ENCODE data around the gene FBLN2. TPM values are rescaled to one million over a fixed set of nuclear protein-coding genes. Genes with fewer than 3 reads are reported as not detected.
"Not testable (repeated sequence)": the region's sequence is repeated elsewhere in the genome, so short reads cannot be mapped to it uniquely, and the experiment has no call there.

FBLN2 gene
- total RNA-seq, 1 donor from 2014 or later, result 9.4 TPM

DNA sequence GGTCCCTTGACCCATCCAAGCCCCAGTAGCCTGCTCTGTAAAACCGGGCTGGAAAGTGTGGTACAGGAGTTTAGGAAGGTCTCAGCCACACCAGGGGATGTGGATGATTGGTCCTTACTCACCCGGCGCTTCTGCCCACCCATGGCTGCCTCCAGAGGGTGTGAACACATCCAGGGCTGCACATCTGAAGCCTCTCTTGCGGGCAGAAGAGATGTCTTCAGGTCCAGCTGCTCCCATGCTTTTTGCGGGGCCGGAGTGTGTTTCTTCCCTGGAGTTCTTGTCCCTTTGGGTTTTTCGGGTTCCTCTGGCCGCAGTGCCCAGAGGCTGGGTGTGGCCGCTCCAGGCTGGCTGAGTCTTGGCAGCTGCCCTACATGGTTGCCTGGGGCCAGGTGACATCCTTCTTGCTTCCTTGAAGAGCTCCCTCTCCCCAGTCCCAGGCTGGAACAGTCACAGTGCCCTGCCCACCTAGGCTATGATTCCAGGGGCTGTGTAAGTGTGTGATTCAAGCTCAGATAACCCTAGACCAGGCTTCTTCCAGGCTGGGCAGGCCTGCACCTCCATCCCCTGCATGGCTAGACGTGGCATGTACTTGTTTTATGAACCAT lies 34.9 kb upstream of the FBLN2 start:
- DNase-seq (ENCODE audit: low read depth), result no peak

DNA sequence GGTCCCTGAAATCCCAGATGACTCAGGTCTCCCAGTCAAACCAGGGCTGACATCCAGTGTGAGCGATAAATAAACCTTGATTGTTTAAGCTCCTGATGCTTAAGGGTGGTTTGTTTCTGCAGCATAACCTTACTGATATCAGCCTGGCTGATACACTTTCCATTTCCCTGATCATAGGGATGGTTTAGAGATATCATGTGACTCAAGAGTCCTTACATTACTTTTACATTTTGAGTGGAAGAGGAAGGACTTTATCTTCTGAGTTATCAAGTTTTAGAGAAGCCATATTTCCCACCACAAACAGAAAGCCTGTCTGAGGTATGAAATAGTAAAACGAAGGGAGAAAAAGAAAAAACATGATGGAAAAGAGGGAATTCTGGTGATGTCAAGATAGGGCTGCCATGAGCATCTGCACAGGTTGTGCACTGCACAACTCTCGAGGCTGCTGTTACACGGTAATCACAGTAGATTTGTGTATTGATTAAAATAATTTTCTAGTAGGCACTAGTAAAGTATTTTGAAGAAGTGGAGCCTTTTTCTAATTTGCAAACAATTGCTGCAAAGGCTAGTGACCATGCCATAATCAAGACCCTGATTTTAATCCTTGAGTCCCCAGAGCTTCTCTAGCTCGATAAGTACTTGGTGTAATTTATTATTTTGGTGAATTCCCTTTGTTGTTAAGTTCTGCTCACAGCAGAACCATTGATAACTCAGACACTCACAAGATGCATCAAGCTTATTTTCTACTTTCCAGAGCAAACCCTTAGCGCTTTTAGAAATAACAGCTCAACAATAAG lies 34.1 kb upstream of the FBLN2 start:
- DNase-seq (ENCODE audit: low read depth), result no peak

DNA sequence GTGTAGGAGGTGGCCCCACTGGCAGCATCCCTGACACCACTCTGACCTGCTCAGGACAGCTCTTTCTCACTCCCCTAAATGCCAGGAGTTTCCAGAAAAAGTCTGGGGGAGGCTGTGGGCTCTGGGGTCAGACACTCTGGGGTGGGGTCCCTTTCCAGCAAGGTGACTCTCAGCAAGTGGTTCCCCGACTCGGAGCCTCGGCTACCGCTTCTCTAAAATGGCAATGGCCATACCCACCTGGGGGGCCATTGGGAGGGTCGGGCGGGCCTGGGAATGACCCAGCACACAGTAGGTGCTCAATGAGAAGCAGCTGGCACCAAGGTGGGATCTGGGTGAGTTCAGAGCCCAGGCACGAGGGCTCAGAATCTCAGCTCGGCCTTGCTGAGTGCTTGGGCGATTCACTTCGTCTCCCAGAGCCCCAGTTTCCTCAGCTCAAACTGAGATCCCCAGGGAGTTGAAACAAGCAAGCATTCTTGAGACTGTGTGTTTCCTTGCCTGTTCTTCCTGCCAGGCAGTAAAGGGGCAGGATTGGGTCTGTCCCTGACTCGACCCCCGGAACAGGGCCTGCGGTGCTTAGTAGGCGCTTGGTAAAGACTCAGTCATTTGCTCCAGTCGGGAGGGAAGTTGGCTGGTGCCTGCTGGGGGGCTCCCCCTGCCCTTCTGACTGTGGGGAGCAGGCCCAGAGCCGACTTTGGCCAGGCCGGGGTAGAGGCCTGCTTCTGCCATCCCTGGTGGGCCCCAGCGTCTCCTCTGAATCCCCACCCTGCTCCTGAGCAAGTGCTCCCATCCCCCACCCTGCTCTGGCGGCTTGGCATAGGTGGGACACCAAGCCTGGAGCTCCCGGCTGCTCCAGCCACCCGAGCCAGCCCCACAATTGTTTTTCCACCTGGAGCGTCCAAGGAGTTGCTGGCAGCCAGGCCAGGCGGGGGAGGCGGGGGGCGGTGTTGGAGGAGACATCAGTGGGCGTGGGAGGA lies 32.9 kb upstream of the FBLN2 start:
- no peak for DNase-seq (ENCODE audit: low read depth)

DNA sequence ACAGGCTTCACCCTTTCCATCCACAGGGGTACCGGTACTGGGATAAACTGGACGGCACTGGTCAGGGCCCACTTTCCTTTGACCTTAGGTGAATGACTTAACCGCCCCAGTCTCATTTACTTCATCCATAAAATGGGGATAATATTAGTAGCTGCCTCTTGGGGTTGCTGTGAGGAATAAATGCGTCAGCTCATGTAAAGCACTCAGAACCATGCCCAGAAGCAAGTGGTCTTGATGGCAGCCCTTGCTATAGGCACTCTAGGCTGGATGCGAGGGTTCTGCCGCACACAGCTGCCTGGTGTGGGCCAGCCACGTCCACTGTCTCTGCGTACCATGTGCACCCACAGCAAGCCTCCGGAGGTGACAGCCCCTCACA lies 32.2 kb upstream of the FBLN2 start:
- no peak for DNase-seq (ENCODE audit: low read depth)

DNA sequence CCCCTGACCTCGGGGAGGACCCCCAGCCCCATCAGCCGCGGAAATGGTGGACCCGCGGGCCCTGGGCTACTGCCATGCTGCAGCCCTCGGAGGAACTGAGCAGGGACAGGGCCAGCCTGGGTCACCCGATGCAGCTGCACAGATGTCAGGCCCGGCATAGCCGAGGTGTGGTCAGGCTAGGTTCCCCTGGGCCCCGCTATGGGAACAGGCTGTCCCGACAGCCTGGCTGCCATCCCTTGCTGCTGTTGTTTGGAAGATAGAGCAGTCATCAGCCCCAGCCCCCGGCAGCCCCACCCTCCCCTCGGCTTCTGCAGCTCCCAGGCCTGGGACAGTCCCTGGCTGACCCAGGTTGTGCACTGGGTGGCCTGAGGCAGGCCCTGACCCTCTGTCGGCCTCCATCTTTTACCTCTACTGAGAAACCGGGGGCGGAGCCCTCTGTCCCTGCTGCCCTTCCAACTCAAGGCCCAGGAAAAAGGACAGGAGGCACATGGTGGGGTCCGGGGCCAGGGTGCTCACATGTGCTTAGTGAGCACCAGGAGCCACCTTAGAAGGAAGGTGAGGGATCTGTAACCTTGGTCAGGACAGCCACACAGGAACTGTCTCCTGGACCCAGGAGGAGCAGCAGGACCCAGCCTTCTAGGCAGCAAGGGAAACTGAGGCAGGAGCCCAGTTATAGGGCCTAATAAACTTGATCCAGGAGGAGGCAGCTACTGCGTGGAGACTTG lies 31.5 kb upstream of the FBLN2 start:
- DNase-seq (ENCODE audit: low read depth), result no peak

DNA sequence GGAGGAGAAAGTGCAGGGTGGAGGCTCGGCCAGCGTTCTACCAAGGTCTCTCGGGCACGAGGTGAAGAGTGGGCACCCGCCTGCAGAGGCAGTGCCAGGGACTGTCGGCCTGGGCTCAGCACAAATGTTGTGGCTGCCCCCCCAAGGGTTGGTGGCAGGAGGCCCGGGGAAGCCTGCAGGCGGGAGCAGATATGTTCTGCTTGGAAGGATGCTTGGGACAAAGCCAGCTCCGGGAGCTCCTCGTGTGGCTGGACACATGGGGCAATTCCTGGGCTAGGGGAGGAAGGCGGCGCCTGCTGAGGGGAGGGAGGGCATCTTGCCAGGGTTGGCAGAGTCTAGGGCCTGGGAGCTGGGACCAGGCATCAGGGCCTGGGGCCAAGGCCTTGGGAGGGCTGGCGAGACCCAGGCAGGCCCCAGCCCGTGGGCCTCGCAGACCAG lies 30.4 kb upstream of the FBLN2 start:
- DNase-seq (ENCODE audit: low read depth), result peak; percentile 28

DNA sequence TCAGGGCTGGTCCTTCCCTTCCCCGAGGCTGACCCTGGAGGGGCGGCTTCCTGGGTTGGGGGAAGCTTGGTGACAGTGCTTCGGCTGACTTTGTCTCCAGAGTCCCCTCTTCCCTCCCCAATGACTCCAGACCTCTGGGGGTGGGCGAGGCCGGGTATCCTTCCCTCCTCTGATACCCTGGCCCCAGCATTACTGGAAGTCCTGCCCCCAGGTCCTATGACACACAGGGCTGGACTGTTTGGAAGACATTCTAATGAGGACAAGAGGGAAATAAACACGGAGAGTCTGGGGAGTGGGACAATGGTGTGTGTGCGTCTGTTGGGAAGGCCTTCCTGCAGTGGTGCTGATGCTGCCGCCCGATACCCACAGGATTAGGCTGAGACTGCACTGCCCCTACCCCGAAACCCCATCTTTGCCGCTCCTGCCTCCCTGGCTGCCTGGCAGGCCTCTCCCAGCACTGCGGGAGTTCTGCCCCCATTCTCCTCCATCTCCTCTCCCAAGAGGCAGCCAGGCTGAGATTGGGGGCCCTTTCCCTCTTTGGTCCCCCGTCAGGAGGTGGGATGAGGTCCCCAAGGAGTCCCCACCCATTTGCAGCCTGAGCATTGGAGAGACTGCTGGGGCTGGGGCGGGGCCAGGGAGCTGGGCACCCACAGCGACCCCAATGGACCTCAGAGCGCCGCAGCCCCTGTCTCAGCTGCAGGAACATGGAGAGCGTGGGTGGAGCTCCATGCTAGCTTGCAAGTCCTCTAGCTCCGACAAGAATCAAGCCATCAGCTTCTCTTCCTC lies 29.7 kb upstream of the FBLN2 start:
- no peak for DNase-seq (ENCODE audit: low read depth)

DNA sequence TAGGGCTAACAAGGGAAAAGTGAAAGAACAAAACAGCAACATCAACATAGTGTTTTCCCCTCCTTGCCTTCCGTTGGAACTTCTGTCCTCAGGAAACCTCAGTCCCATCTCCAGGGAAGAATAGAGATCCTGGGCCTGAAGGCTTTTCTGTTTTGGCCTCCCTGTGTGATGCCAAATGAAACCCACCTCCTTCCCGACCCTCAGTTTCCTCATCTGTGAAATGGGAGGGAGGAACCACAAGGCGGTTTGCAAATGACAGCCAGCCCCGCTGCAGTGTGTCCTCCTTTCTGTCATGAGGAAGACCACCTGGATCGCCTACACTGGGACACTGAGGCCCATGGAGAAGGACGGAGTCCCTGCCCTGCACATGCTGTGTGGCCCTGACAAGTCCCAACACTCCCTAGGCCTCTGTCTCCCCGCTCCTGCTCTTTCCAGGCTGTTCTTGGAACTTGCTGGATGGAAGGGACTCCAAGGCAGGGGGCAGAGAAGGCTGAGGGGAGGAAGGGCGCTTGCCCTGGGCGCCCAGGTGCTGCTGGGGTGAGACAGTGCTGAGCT lies 28.5 kb upstream of the FBLN2 start:
- DNase-seq (ENCODE audit: low read depth), result no peak

DNA sequence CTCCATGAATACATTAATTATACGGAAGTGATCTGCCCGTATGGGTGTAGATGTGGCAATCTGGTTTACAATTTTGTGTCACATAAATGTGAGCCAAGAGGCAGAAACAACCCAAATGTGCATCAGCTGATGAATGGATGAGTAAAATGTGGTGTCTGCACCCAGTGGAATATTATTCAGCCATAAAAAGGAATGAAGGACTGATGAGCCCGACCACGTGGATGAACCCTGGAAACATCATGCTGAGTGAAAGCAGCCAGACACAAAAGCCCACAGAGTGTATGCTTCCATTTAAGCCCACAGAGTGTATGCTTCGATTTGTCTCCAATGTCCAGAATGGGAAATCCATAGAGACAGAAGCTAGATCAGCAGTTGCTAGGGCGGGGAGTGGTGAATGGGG lies 27.6 kb upstream of the FBLN2 start:
- no peak for DNase-seq (ENCODE audit: low read depth)

DNA sequence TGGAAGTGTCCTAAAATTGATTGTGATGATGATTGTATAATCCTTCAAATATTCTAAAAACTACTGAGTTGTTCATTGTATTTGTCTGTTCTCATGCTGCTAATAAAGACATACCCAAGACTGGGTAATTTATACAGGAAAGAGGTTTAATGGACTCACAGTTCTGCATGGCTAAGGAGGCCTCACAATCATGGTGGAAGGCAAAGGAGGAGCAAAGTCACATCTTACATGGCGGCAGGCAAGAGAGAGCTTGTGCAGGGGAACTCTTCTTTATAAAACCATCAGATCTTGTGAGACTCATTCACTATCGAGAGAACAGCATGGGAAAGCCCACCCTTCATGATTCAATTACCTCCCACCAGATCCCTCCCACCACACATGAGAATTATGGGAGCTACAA lies 27.2 kb upstream of the FBLN2 start:
- DNase-seq (ENCODE audit: low read depth), result not testable (repeated sequence)

DNA sequence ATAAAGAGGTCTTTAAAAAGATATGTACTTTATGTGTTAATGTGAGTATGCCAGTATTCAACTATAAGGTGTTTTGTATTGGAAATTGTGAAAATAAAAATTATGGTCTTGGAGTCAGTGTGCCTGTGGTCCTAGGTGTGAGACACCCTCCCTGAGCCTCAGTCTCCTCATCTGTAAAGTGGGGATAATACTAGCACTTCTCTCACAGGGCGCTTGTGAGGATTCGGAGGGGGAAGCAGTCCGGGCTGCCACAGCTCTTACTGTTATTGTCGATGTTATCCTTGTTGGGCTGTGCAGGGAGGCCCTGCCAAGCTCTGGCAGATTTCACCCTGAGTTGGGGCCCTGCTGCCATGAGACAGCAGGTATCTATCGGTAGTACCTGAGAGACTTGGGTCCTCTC lies 26.7 kb upstream of the FBLN2 start:
- no peak for DNase-seq (ENCODE audit: low read depth)

DNA sequence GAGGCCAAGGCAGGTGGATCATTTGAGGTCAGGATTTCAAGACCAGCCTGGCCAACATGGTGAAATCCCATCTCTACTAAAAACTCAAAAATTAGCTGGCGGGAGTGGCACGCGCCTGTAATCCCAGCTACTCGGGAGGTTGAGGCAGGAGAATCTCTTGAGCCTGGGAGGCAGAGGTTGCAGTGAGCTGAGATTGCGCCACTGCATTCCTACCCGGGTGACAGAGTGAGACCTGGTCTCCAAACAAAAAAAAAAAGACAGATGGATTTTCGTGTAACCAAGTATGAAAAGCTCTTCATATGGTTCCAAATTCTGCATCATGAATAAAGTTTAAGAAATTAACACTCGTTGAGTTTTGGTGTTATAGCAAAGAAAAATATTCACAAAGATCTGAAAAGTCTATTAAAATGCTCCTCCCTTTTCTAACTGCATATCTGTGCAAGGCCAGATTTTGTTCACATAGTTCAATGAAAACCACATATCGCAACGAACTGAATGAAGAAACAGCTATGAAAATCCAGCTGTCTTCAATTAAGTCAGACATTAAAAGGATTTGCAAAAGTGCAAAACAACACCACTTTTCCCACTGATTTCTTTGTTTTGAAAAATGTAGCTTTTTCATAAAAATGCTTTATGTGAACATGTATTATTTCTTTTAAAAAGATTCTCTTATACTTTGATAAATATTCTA lies 23.8 kb upstream of the FBLN2 start:
- no peak for DNase-seq (ENCODE audit: low read depth)

DNA sequence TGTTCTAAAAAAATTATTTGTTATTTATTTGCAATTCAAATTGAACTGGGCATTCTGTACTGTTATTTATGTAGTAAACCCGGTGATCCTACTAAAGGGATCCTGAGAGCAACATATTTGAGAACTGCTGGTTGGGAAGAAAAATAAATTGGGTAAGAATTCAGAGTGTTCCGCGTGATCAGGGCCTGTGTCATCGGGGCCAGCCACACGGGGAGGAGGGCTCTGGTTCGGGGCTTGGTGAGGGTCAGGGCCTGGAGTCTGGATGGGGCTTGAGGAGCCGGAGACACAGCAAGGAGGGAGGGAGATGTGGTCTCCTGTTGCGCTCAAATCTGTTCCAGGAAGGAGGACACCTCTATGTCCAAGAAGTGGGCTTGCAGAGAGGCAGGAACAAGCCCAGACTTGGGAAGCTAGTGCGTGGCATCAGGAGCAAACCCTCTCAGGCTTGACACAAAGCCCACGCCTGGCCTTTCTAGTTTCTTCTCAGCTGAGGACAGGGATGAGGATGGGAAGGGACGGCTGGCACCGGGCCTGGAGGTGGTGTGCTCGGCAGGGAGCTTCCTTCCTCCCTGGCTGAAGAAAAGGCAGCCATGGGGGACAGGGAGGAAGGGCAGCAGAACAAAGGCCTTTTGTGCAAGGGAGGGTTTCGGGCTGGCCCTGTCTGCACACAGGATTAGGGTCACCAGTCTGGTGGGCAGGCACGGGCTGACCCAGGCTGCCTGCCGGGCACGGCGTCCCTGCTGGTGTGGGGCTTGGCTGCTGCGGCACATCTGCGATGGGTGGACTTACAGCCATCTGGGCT lies 22.9 kb upstream of the FBLN2 start:
- DNase-seq (ENCODE audit: low read depth), result no peak

DNA sequence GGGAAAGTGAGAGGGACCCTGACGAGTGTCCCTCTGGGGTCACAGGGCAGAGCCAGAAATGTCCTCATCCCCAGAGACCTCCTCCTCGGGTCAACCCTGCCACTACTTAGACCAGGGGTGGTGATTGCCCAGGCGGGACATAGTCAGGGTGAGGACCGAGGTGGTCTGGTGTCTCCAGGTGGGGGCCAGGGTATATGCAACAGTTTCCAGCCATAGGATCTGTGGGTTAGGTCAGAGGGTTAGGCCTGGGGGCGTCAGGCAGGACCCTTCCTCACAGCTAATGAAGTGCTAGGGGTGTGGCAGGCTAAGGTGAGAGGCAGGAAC lies 22.3 kb upstream of the FBLN2 start:
- DNase-seq (ENCODE audit: low read depth), result no peak

DNA sequence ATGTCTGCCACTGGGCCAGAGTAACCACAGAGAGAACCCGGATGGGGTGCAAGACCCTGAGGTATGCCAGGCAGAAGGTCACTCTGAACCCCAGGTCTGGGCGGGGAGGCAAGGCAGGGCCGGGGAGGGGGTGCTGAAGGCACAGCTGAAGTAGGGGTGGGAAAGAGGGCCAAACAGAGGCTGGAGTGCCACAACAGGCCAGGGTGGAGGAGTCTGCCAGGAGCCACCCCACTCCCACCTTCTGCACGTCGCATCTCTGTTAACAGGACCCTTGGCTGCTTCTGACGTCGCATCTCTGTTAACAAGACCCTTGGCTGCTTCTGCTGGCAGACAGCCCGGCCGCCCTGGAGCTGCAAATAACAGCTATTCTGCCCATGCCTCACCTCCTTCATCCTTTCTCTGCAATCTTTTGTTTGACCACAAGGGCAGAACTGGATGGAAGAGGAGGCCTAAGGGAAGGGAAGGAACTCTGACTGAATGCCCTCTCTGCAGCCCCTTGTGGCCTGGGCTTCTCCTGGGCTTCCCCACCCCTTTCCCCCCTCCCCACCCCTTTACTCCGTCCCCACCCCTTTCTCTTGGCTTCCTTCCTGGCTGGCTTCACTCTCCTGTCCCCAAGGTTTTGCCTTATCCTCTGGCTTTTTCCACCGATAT lies 20.6 kb upstream of the FBLN2 start:
- no peak for DNase-seq (ENCODE audit: low read depth)

DNA sequence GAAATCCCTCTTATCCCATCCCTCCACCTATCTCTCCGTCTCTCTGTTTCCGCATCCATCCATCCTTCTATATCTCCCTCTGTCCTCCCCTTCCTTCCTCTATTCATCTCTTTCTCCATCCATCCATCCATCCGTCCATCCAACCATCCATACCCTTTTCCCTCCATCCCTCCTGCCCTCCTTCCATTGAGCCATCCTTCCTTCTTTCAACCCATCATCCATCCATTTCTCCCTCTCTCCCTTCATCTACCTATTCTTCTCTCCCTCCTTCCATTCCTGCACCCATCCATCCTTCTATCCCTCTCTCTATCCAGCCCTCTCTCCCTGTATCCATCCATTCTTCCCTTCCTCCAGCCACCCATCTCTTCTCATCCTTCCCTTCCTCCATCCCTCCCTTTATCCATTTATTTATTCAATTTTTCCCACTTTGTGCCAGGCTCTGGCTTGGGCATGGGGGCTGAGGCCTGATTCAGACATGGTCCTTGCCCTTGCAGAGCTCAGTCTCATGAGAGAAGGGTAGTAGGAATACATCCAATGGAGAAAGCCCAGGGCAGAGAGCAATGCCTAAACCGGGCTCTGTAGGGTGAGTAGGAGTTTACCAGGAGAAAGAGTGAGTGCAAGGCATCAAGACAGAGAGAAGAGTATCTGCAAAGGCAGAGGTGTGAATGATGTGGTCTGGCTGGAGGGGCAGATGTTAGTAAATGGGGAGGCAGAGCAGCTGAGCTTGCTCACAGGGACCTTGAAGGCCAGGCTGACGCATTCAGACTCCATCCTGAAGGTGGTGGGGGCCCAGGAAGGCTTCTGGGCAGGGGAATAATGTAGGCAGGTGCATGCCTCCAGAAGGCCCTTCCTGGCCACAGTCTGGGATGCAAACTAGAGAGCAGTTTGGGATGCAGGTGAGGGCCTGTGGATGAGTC lies 19.5 kb upstream of the FBLN2 start:
- no peak for DNase-seq (ENCODE audit: low read depth)

DNA sequence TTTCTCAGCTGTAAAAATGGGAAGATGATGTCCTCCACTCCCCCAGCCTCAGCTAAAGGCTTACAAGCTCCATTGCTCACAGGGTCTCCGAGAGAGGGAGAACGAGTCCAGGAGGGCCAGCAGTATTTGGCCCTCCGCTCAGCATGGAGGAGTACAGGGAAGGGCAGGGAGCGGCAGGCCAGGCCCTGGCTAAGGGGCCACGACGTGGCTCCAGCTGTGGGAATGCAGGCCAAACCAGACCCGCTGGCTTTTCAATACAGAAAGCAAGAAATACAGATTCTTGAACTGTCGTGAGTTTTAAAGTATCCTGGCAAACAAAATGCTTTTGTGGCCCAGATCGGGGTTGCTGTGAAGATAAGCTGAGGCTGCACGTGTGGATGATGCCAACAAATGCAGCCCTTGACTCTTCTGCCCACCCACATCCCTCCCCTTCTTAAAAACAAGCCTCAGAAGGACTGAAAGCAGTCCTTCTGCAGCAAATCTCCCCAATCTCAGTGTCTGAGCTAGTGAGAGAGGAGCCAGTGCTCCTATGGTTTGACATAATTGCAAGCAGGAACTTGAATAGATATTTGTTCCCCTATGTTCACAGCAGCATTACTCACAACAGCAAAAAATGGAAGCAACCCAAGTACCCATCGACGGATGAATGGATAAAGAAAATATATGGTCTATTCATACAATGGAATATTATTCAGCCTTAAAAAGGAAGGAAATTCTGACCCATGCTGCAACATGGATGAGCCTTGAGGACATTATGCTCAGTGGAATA lies 18.5 kb upstream of the FBLN2 start:
- DNase-seq (ENCODE audit: low read depth), result no peak

All from renal cortical epithelial cell (primary cell).